K562 (cell line): ENCODE results near the gene DNAH8. TPM values are rescaled to one million over a fixed set of nuclear protein-coding genes. Genes with fewer than 3 reads are reported as not detected.
A peak's percentile ranks its signal among the peaks of the same experiment; 100 is the strongest.
"Not testable (repeated sequence)": the region's sequence is repeated elsewhere in the genome, so short reads cannot be mapped to it uniquely, and the experiment has no call there.

ENCODE experiments used
- ATAC-seq: fragments of 200-7000 bp; cut with Tn5 transposase; 3 replicates; pipeline ENCODE4 v1.9.1; 2020; ENCODE audit warnings: moderate library complexity
- BruUV-seq: library from RNA; stranded (reverse); fragments of 400-500 nt; replicated peaks from 2 replicates; lab custom pipeline; 2021; lab: Mats Ljungman, UMichigan
- CTCF ChIA-PET: fragments of 300-600 bp; formaldehyde crosslinking; extraction: SDS; loops from one replicate; lab custom pipeline; 2021; ENCODE audit warnings: low intra/inter-chr PET ratio; lab: Yijun Ruan, JAX
- POLR2A ChIA-PET: fragments of 300-600, 350-650 bp; sonication (Branson Sonifier 250); formaldehyde crosslinking; extraction: SDS; loops from one replicate; lab custom pipeline; 2021; ENCODE audit warnings: antibody characterized with exemption, inconsistent platforms; lab: Yijun Ruan, JAX
- DNase-seq, 4 experiments: peaks; one replicate each; pipeline versions ENCODE4 v3.0.0 to v3.0.0-alpha.2; 2011 to 2018; ENCODE audit warnings: low spot score in 3 of 4, mixed read lengths in 3 of 4; ENCODE audit errors: extremely low read depth in 1 of 4
- FAIRE-seq: peaks from 2 replicates; lab custom pipeline; 2011; peaks lifted over from hg19 to GRCh38; lab: Jason Lieb, UNC
- H2AFZ ChIP-seq: 2 replicates; pipeline ENCODE4 v1.6.0; 2011; ENCODE audit warnings: low read depth, low read length, control low read depth, inconsistent platforms
- H3K27ac ChIP-seq: fragments of 200-600 bp; 3 replicates; pipeline ENCODE4 v1.8.0; 2011; ENCODE audit warnings: low read depth, mild to moderate bottlenecking, control low read depth, inconsistent platforms, low read length, moderate library complexity, mixed read lengths; ENCODE audit errors: extremely low read depth
- H3K27me3 ChIP-seq, 2 experiments: fragments of 300-600 bp in 1 of 2; 2 replicates in 1 of 2; 3 replicates in 1 of 2; pipeline versions ENCODE4 v1.6.0 to v1.8.0; 2011; ENCODE audit warnings: inconsistent platforms in 2 of 2, low read length in 2 of 2, mild to moderate bottlenecking in 1 of 2, mixed read lengths in 1 of 2, moderate library complexity in 1 of 2; ENCODE audit not compliant: control insufficient read depth in 2 of 2, insufficient read depth in 2 of 2
- H3K36me3 ChIP-seq: fragments of 300-600 bp; 3 replicates; pipeline ENCODE4 v1.8.0; 2011; ENCODE audit warnings: mild to moderate bottlenecking, low read length, inconsistent platforms; ENCODE audit not compliant: control insufficient read depth, insufficient read depth
- H3K4me1 ChIP-seq, 2 experiments: fragments of 200-600 bp in 1 of 2; replicated peaks in 1 of 2; 2 replicates in 1 of 2; 3 replicates in 1 of 2; pipeline versions ENCODE4 v1.5.1 to v1.8.0; 2011; ENCODE audit warnings: inconsistent platforms in 2 of 2, low read length in 2 of 2, mild to moderate bottlenecking in 1 of 2, mixed read lengths in 1 of 2, moderate library complexity in 1 of 2; ENCODE audit not compliant: control insufficient read depth in 2 of 2, insufficient read depth in 2 of 2
- H3K4me2 ChIP-seq: 2 replicates; pipeline ENCODE4 v1.6.1; 2011; ENCODE audit warnings: low read length, control low read depth, inconsistent platforms, mixed read lengths; ENCODE audit not compliant: insufficient read depth
- H3K4me3 ChIP-seq: fragments of 200-600 bp; sonication (generic), shearing (Covaris generic); 2 replicates; pipeline ENCODE4 v1.5.1; 2016; ENCODE audit warnings: control low read depth, inconsistent platforms
- H3K79me2 ChIP-seq: fragments of 200-600 bp; 3 replicates; pipeline ENCODE4 v1.8.0; 2011; ENCODE audit warnings: low read length, inconsistent platforms; ENCODE audit not compliant: control insufficient read depth, insufficient read depth
- H3K9ac ChIP-seq, 2 experiments: 2 replicates each; pipeline versions ENCODE4 v1.6.0 to v1.6.1; 2011; ENCODE audit warnings: low read depth in 2 of 2, low read length in 2 of 2, control low read depth in 1 of 2, inconsistent platforms in 1 of 2, mild to moderate bottlenecking in 1 of 2, mixed read lengths in 1 of 2; ENCODE audit not compliant: insufficient read depth in 1 of 2
- H3K9me1 ChIP-seq: one replicate; pipeline ENCODE4 v1.6.0; 2011; ENCODE audit warnings: inconsistent platforms, mild to moderate bottlenecking, low read length, moderate library complexity; ENCODE audit not compliant: control insufficient read depth, insufficient read depth
- H3K9me3 ChIP-seq: replicated peaks from 2 replicates; pipeline ENCODE4 v1.5.1; 2011; ENCODE audit warnings: low read depth, low read length, inconsistent platforms; ENCODE audit not compliant: control insufficient read depth, insufficient read depth
- H4K20me1 ChIP-seq: replicated peaks from 2 replicates; pipeline ENCODE4 v1.6.1; 2011; ENCODE audit warnings: low read length, inconsistent platforms, mixed read lengths; ENCODE audit not compliant: control insufficient read depth, insufficient read depth
- ARID1B ChIP-seq: fragments of 450-650 bp; IDR thresholded peaks from 2 replicates; pipeline ENCODE4 v1.6.1; 2016; ENCODE audit warnings: antibody characterized with exemption, mild to moderate bottlenecking, inconsistent platforms
- CC2D1A ChIP-seq: fragments of 450-650 bp; IDR thresholded peaks from 2 replicates; pipeline ENCODE4 v1.6.1; 2017; ENCODE audit warnings: mild to moderate bottlenecking
- HNRNPUL1 ChIP-seq: fragments of 200-400 bp; formaldehyde crosslinking; IDR thresholded peaks from 2 replicates; pipeline ENCODE4 v1.6.1; 2017; ENCODE audit warnings: low read length
- LEF1 ChIP-seq: fragments of 450-650 bp; IDR thresholded peaks from 2 replicates; pipeline ENCODE4 v1.6.1; 2016; ENCODE audit warnings: mild to moderate bottlenecking
- NR2C1 ChIP-seq, 2 experiments: fragments of 450-650 bp; IDR thresholded peaks; 2 replicates each; pipeline ENCODE4 v1.6.1; 2017; ENCODE audit warnings: mild to moderate bottlenecking in 2 of 2, antibody characterized with exemption in 1 of 2, inconsistent platforms in 1 of 2, missing compliant biosample characterization in 1 of 2, missing genetic modification characterization in 1 of 2
- PHB ChIP-seq: fragments of 250-450 bp; sonication (Bioruptor Pico); IDR thresholded peaks from 2 replicates; pipeline ENCODE4 v1.5.0; 2021
- RFX7 ChIP-seq: fragments of 250-450 bp; sonication (Bioruptor Pico); IDR thresholded peaks from 2 replicates; pipeline ENCODE4 v1.5.1; 2021; ENCODE audit warnings: mild to moderate bottlenecking
- SMARCE1 ChIP-seq: fragments of 450-650 bp; IDR thresholded peaks from 2 replicates; pipeline ENCODE4 v1.7.1; 2016; ENCODE audit warnings: mild to moderate bottlenecking
- SOX6 ChIP-seq: fragments of 450-650 bp; IDR thresholded peaks from 2 replicates; pipeline ENCODE4 v1.6.1; 2014; ENCODE audit warnings: mild to moderate bottlenecking
- TOE1 ChIP-seq, 2 experiments: fragments of 450-650 bp in 1 of 2; sonication (generic) in 1 of 2; formaldehyde crosslinking in 1 of 2; IDR thresholded peaks; 2 replicates each; pipeline versions ENCODE4 v1.7.1 to v1.8.0; 2016 to 2022; ENCODE audit warnings: borderline replicate concordance in 2 of 2, mild to moderate bottlenecking in 2 of 2, antibody characterized with exemption in 1 of 2, inconsistent platforms in 1 of 2, low read depth in 1 of 2, missing genetic modification reagents in 1 of 2, moderate library complexity in 1 of 2
- TRIM24 ChIP-seq, 2 experiments: fragments of 450-650 bp; IDR thresholded peaks; 2 replicates each; pipeline ENCODE4 v1.6.1; 2016
- XRCC3 ChIP-seq: fragments of 450-650 bp; IDR thresholded peaks from 2 replicates; pipeline ENCODE4 v1.6.1; 2017; ENCODE audit warnings: mild to moderate bottlenecking, moderate library complexity
- WGBS: fragments of 100-300 bp; shearing (Covaris generic); methylation state at CpG from one replicate; pipeline ENCODE4 v1.1.6; 2016; ENCODE audit warnings: low coverage, mixed read lengths; ENCODE audit not compliant: insufficient coverage; ENCODE audit errors: missing lambda C conversion rate; 5-methylcytosine and 5-hydroxymethylcytosine counted together
- in situ Hi-C: fragments of 300-500 bp; cut with MboI; formaldehyde crosslinking; loops from 4 replicates; pipeline ENCODE4 v1.15.0; 2018; ENCODE audit warnings: inconsistent platforms, mixed read lengths
- intact Hi-C: fragments of 100-400 bp; cut with micrococcal nuclease; formaldehyde crosslinking; loops from 2 replicates; pipeline ENCODE4 v1.14.2; 2022
- polyA plus RNA-seq, 8 experiments: library from polyadenylated mRNA; depleted of rRNA in 4 of 8; stranded (reverse) in 5 of 8; unstranded in 3 of 8; fragments of >200 nt; fragmentation: Nextera tagmentation in 2 of 8; fragmentation: Illumina TruSeq in 1 of 8; extraction: Ambion mirVana in 2 of 8; extraction: Trizol in 1 of 8; gene quantifications; 2 replicates each; pipeline versions ENCODE4 v1.2.1 to v1.2.3, GENCODE V29; 2011 to 2014; ENCODE audit warnings: inconsistent platforms in 1 of 8, missing spikeins in 1 of 8
- total RNA-seq, 7 experiments: library from RNA; depleted of rRNA in 6 of 7; stranded (reverse); fragments of >200 nt in 6 of 7; fragmentation: Illumina TruSeq in 2 of 7; extraction: Trizol in 2 of 7; gene quantifications; 2 replicates each; pipeline versions ENCODE4 v1.2.1 to v1.2.3, GENCODE V29; 2011 to 2021; ENCODE audit warnings: low replicate concordance in 1 of 7
- TF ChIP-seq, protein P1 (sequence below): fragments of 450-650 bp; formaldehyde crosslinking; IDR thresholded peaks from 2 replicates; pipeline ENCODE4 v1.4.0; 2020; ENCODE audit warnings: mild to moderate bottlenecking, mixed read lengths

The DNAH8 gene
- total and polyA plus RNA-seq, 9 of the 15 experiments (the other 6 are each of a cell fraction or from before 2014, with no cell fraction given): 1.2 to 4.2 (median 2.9) TPM

DNA sequence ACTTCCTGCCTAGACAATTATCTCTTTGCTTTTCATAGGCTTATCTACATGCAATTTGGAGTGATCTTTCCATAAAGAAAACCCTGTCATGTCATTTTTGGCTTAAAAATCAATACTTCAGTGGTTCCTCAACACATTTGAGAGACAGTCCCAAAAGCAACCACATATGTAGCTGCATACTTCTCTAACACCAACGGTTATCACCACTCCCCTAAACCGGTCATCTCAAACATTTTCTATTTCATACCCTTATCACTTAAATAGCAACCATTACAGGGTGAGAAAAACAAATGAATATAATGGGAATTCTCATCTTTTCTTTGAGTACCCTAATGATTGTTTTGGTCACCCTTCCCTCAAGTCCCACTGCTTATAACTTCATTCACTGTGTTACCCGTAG, 17.3 kb upstream of the DNAH8 start:
- Histone ChIP-seq H3K79me2 (peaks cover 91% of the 10 kb centered on the region), H2AFZ (no peak overlapping the region), H3K27me3 (no peaks in the 10 kb centered on the region), H3K4me2 (no peak overlapping the region), H3K36me3 (peaks cover 42% of the 10 kb centered on the region), H4K20me1 (no peaks in the 10 kb centered on the region), H3K9ac (no peak overlapping the region), H3K9me3 (peaks cover 17% of the 10 kb centered on the region), H3K27ac (no peak overlapping the region), H3K4me1 (peaks cover 10 to 14% of the 10 kb centered on the region in 2 experiments), H3K4me3 (no peak overlapping the region), H3K9me1 (no peaks in the 10 kb centered on the region)
- WGBS: 42% methylated on average over 3 of the region's 3 CpGs
- ATAC-seq: no peak
- BruUV-seq: no TSS peak
- ChIA-PET CTCF (no interaction called here), POLR2A (no interaction called here)
- in situ Hi-C loops: no loop called here
- FAIRE-seq: no peak
- DNase-seq: no peak
- no peak for TF ChIP-seq XRCC3
- TF ChIP-seq RFX7: no peak
- no peak for TF ChIP-seq HNRNPUL1
- TF ChIP-seq PHB (CRISPR knock-in tag): no peak
- intact Hi-C loops: no loop called here

DNA sequence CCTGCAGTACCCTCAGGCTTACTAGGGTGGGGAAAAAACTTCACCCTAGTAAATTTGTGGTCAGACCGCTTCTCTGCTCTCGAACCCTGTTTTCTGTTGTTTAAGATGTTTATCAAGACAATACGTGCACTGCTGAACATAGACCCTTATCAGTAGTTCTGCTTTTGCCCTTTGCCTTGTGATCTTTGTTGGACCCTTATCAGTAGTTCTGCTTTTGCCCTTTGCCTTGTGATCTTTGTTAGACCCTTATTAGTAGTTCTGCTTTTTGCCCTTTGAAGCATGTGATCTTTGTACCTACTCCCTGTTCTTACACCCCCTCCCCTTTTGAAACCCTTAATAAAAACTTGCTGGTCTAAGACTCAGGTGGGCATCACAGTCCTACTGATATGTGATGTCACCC, 15.4 kb upstream of the DNAH8 start:
- WGBS: 58% methylated on average over 3 of the region's 3 CpGs
- POLR2A ChIA-PET: interaction anchor here (0.6 kb wide), 1 partner anchor 14 kb away, joined by 3 read pairs; no protein-coding TSS in a partner anchor
- H3K79me2 ChIP-seq: peaks cover 78% of the 10 kb centered on the region
- ATAC-seq; H3K9me1 ChIP-seq; H3K27ac ChIP-seq; intact Hi-C loops; H2AFZ ChIP-seq; H4K20me1 ChIP-seq; BruUV-seq; in situ Hi-C loops; H3K27me3 ChIP-seq; H3K9ac ChIP-seq; CTCF ChIA-PET; H3K4me3 ChIP-seq; FAIRE-seq; DNase-seq; TF ChIP-seq TOE1 (CRISPR knock-in tag; IDR thresholded peaks at IDR 0.05; ENCODE audit: borderline replicate concordance, low read depth): not testable (repeated sequence)
- H3K4me2 ChIP-seq: peak overlapping the region; percentile 29; the same call in 1 of the 2 replicates
- peaks cover 42% of the 10 kb centered on the region for H3K36me3 ChIP-seq
- H3K4me1 ChIP-seq: peaks cover 14 to 16% of the 10 kb centered on the region in 2 experiments
- peaks cover 17% of the 10 kb centered on the region for H3K9me3 ChIP-seq
- TF ChIP-seq, protein P1, sequence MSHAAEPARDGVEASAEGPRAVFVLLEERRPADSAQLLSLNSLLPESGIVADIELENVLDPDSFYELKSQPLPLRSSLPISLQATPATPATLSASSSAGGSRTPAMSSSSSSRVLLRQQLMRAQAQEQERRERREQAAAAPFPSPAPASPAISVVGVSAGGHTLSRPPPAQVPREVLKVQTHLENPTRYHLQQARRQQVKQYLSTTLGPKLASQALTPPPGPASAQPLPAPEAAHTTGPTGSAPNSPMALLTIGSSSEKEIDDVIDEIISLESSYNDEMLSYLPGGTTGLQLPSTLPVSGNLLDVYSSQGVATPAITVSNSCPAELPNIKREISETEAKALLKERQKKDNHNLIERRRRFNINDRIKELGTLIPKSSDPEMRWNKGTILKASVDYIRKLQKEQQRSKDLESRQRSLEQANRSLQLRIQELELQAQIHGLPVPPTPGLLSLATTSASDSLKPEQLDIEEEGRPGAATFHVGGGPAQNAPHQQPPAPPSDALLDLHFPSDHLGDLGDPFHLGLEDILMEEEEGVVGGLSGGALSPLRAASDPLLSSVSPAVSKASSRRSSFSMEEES: peak; percentile 22; the same call in 1 of the 2 replicates
- peak; percentile 87; the same call in 1 of the 2 replicates for TF ChIP-seq SOX6
- TF ChIP-seq NR2C1 (IDR thresholded peaks at IDR 0.05): peak; percentile 63; the same call in 1 of the 2 replicates
- TF ChIP-seq NR2C1 (tag; IDR thresholded peaks at IDR 0.05): peak; percentile 67
- 0 out of 2 replicates have a peak, but pooled peaks have one; percentile 20 for TF ChIP-seq TOE1 (IDR thresholded peaks at IDR 0.05; ENCODE audit: borderline replicate concordance)
- peak; percentile 84 to 93 for TF ChIP-seq TRIM24 (IDR thresholded peaks at IDR 0.05)
- TF ChIP-seq SMARCE1: peak; percentile 67; the same call in 1 of the 2 replicates
- TF ChIP-seq ARID1B: peak; percentile 31; the same call in 1 of the 2 replicates
- TF ChIP-seq LEF1: peak; percentile 39; the same call in 1 of the 2 replicates
- peak; percentile 58; the same call in 1 of the 2 replicates for TF ChIP-seq CC2D1A
